ENCODE data around the gene AATK. TPM values are rescaled to one million over a fixed set of nuclear protein-coding genes. Genes with fewer than 3 reads are reported as not detected.
A peak's percentile ranks its signal among the peaks of the same experiment; 100 is the strongest.

AATK gene
- total and polyA plus RNA-seq, 10 donors = 2.5 to 69.5 (median 20.1) TPM

- Histone ChIP-seq H3K36me3 (peaks cover 0 to 3% (median 0%) of the 10 kb centered on the region in 6 donors), H3K4me3 (peak overlapping the region in 7 of 8 donors; percentile 35 to 71 (median 45)), H3K27me3 (replicated peaks in 1 of 7) (peaks cover 0 to 46% (median 4%) of the 10 kb centered on the region in 7 donors), H3K4me1 (peaks cover 6 to 52% (median 29%) of the 10 kb centered on the region in 6 donors), H3K9me3 (no peaks in the 10 kb centered on the region), H3K27ac (peak overlapping the region in 4 of 8 donors; percentile 73 to 94 (median 82))
- intact Hi-C loops (cut with DNase I; ENCODE audit: low total_unique reads) = no loop called here
- 85 to 91% (median 87%) methylated on average over 40 to 43 of the region's 43 CpGs for whole genome bisulfite sequencing, 5 donors
- TF ChIP-seq, protein P1, sequence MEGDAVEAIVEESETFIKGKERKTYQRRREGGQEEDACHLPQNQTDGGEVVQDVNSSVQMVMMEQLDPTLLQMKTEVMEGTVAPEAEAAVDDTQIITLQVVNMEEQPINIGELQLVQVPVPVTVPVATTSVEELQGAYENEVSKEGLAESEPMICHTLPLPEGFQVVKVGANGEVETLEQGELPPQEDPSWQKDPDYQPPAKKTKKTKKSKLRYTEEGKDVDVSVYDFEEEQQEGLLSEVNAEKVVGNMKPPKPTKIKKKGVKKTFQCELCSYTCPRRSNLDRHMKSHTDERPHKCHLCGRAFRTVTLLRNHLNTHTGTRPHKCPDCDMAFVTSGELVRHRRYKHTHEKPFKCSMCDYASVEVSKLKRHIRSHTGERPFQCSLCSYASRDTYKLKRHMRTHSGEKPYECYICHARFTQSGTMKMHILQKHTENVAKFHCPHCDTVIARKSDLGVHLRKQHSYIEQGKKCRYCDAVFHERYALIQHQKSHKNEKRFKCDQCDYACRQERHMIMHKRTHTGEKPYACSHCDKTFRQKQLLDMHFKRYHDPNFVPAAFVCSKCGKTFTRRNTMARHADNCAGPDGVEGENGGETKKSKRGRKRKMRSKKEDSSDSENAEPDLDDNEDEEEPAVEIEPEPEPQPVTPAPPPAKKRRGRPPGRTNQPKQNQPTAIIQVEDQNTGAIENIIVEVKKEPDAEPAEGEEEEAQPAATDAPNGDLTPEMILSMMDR (IDR thresholded peaks at IDR 0.05 in 8 of 11, conservative IDR thresholded peaks at IDR 0.05 in 3 of 11) = no peak
- TF ChIP-seq POLR2A (IDR thresholded peaks at IDR 0.05) = no peak
- no peak for TF ChIP-seq POLR2AphosphoS5 (IDR thresholded peaks at IDR 0.05)
- DNase-seq = peak; percentile 76
These were observed 7.1 kb downstream of the AATK start for GRCh38 chr17:81158688-81159590.

GRCh38 chr17:81157848-81158687, 8.0 kb downstream of the AATK start:
- Histone ChIP-seq H3K27ac (peak overlapping the region in 4 of 8 donors; percentile 14 to 27 (median 18)), H3K4me3 (peak overlapping the region in 1 of 8 donors; percentile 71), H3K4me1 (peaks cover 6 to 60% (median 29%) of the 10 kb centered on the region in 6 donors), H3K36me3 (peaks cover 0 to 3% (median 0%) of the 10 kb centered on the region in 6 donors), H3K9me3 (no peaks in the 10 kb centered on the region), H3K27me3 (replicated peaks in 1 of 7) (peaks cover 0 to 38% (median 4%) of the 10 kb centered on the region in 7 donors)
- WGBS, 5 donors = 76 to 84% (median 81%) methylated on average over 25 to 39 of the region's 39 CpGs
- peak; percentile 76 for DNase-seq
- intact Hi-C loops (cut with DNase I; ENCODE audit: low total_unique reads) = no loop called here
- TF ChIP-seq, protein P1 (IDR thresholded peaks at IDR 0.05 in 8 of 11, conservative IDR thresholded peaks at IDR 0.05 in 3 of 11) = no peak
- no peak for TF ChIP-seq POLR2AphosphoS5 (IDR thresholded peaks at IDR 0.05)
- no peak for TF ChIP-seq POLR2A (IDR thresholded peaks at IDR 0.05)

- H3K9me3 ChIP-seq = no peaks in the 10 kb centered on the region
- H3K27ac ChIP-seq = peak overlapping the region in 2 of 8 donors; percentile 14 to 27
- WGBS, 5 donors = 85 to 95% (median 92%) methylated on average over 25 to 38 of the region's 38 CpGs
- intact Hi-C loops (cut with DNase I; ENCODE audit: low total_unique reads) = no loop called here
- TF ChIP-seq POLR2AphosphoS5 (IDR thresholded peaks at IDR 0.05) (no peak), POLR2A (IDR thresholded peaks at IDR 0.05) (no peak)
- TF ChIP-seq, protein P1 (IDR thresholded peaks at IDR 0.05 in 8 of 11, conservative IDR thresholded peaks at IDR 0.05 in 3 of 11) = no peak
- peak overlapping the region in 1 of 8 donors; percentile 71 for H3K4me3 ChIP-seq
- H3K36me3 ChIP-seq = peaks cover 0 to 3% (median 0%) of the 10 kb centered on the region in 6 donors
- peaks cover 6 to 70% (median 36%) of the 10 kb centered on the region in 6 donors for H3K4me1 ChIP-seq
- DNase-seq = peak; percentile 72
- peaks cover 0 to 30% (median 4%) of the 10 kb centered on the region in 7 donors for H3K27me3 ChIP-seq (replicated peaks in 1 of 7)
These were observed 8.9 kb downstream of the AATK start for GRCh38 chr17:81156866-81157805.
